A204.1 (cell line): ENCODE data around the gene PNMT.
"Not testable (repeated sequence)": the region's sequence is repeated elsewhere in the genome, so short reads cannot be mapped to it uniquely, and the experiment has no call there.

Experiments
- FAIRE-seq: peaks from 2 replicates; lab custom pipeline; 2012; peaks lifted over from hg19 to GRCh38; lab: Jason Lieb, UNC

PNMT gene

DNA sequence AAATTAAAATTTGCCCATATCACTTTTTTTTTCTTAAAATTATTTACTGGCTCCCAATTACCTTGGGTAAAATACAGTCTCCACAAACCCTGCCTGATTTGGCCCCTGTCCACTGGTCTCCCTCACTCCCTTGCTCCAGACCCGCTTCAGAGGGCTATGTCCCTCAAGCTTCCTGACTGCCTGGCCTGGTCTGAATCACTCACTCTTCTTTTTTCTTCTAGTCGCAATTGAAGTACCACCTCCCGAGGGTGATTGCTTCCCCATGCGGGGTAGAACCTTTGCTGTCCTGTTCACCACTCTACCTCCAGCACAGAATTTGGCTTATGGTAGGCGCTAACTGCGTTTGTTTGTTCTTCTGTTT is 20.2 kb downstream of the PNMT start:
- FAIRE-seq, result no peak

DNA sequence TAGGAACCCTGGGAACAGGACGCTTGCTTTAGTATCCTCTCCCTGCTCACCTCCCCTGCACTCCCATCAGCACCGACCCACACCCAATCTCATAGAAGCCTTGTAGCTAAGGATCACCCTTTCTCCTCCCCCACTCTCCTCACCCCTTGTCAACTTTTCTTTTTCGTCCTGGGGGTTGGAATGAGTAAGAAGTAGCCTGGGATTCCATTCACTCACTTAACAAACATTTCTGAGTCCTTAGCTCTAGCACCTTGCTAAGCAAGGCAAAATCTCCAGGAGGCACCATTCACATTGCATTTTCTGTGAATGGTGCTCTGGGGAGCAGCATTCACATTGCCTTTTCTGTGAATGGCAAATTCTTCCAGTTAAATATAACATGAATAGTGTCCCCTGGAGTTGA is 20.7 kb downstream of the PNMT start:
- no peak for FAIRE-seq

DNA sequence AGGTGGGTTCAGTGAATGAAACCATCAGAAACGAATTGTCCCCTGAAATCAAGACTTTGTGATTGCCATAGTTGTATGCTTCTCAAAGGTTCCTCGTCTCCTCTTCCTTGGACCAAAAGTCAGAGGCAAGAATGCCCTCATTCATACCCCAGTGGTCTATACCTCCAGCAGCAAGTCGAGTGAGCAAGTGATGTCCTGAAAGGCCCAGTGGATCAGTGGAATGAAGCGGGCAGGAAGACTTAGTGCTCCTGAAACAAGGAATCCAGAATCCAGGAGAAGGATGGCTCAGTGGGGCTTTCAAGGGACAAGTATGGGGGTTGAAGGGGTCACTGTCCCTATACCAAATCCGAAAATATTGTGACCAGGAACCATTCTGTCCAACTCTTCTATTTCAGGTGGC is 26.3 kb downstream of the PNMT start:
- no peak for FAIRE-seq

DNA sequence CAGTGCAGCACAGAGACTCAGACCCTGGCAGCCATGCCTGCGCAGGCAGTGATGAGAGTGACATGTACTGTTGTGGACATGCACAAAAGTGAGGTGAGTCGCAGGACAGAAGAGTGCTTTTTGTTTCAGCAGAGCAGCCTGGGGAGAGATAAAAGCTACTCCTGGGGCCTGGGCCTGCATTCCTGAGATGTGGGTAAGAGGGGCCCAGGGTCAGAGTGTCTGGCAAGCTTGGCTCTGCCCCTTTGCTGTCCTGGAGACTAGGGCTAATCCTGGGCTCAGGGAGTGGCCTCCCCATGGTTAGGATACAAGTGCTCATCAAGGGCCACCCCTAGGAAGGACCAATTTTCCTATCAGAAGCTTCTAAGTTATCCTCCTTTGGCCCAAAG is 26.8 kb downstream of the PNMT start:
- no peak for FAIRE-seq

DNA sequence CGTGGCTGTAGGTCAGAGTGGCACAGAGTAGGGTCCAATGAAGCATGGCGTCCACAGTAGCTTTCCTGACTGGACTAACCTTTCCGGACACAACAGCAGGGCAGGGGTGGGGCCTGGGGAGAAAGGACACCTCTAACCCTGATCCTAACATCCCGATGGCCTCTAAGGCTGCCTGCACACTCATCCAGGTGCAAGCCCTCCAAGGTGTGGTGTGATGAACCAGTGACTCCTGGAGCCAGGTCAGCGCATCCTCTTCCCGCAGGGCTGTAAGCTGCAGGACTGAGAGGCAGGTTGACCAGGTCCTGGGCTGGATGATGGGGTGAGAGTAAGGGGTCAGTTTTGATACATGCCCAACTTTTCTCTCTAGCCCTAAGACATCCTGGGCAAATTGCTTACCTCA is 28.5 kb downstream of the PNMT start:
- no peak for FAIRE-seq

DNA sequence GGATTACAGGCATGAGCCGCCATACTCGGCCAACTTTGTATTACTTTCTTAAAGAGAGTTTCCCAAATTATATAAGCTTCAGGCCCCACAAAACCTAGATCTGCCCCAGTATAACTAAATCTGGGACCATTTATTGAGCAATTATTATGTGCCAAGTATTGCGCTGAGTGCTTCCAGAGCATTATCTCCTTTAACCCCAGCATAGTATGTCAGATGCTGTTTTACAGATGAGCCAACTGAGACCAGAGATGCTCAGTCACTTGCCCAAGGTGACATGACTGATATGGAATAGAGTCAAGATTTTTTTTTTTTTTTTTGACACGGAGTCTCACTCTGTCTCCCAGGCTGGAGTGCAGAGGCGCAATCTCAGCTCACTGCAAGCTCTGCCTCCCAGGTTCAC is 29.7 kb downstream of the PNMT start:
- FAIRE-seq, result no peak

DNA sequence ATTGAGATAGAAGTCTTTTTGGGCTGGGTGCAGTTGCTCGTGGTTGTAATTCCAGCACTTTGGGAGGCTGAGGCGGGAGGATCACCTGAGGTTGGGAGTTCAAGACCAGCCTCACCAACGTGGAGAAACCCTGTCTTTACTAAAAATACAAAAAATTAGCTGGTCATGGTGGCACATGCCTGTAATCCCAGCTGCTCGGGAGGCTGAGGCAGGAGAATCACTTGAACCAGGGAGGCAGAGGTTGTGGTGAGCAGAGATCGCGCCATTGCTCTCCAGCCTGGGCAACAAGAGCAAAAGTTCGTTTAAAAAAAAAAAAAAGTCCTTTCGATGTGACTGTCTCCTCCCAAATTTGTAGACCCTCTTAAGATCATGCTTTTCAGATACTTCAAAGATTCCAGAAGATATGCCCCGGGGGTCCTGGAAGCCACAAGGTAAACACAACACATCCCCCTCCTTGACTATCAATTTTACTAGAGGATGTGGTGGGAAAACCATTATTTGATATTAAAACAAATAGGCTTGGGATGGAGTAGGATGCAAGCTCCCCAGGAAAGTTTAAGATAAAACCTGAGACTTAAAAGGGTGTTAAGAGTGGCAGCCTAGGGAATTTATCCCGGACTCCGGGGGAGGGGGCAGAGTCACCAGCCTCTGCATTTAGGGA is 31.0 kb downstream of the PNMT start:
- FAIRE-seq, result not testable (repeated sequence)

DNA sequence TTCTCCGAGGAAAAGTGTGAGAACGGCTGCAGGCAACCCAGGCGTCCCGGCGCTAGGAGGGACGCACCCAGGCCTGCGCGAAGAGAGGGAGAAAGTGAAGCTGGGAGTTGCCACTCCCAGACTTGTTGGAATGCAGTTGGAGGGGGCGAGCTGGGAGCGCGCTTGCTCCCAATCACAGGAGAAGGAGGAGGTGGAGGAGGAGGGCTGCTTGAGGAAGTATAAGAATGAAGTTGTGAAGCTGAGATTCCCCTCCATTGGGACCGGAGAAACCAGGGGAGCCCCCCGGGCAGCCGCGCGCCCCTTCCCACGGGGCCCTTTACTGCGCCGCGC is 31.5 kb downstream of the PNMT start, which contains the start of gene ERBB2:
TSS of gene ERBB2 (plus strand) at position 247 of the 330 bp plus-strand sequence. CDS start 175 bp downstream, outside the sequence.
- peak; percentile 65 for FAIRE-seq

DNA sequence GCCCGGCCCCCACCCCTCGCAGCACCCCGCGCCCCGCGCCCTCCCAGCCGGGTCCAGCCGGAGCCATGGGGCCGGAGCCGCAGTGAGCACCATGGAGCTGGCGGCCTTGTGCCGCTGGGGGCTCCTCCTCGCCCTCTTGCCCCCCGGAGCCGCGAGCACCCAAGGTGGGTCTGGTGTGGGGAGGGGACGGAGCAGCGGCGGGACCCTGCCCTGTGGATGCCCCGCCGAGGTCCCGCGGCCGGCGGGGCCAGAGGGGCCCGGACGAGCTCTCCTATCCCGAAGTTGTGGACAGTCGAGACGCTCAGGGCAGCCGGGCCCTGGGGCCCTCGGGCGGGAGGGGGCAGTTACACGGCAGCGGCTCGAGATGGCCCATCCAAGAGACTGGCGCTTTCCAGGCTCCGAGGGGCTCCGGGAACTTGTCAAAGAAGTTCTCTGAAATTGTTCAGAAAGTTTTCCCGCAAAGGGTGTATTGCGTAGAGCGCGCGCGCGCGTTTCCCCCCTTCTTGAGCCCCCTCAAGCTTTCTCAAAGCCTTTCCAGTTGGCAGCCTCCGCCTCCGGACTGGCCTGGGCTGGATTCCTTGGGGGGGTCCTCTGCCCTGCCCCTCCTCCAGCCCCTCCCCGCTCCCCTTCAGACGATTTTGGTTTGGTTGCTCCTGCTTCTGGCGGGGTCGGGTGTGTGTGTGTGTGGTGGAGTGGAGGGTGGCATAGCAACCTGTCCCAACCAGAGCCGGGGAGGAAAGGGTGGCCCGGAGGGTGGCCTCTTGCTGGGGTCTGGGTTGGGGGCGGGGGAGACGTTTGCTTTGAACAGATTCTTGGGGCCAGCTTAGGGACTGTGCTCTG is 32.1 kb downstream of the PNMT start:
- FAIRE-seq, result no peak

DNA sequence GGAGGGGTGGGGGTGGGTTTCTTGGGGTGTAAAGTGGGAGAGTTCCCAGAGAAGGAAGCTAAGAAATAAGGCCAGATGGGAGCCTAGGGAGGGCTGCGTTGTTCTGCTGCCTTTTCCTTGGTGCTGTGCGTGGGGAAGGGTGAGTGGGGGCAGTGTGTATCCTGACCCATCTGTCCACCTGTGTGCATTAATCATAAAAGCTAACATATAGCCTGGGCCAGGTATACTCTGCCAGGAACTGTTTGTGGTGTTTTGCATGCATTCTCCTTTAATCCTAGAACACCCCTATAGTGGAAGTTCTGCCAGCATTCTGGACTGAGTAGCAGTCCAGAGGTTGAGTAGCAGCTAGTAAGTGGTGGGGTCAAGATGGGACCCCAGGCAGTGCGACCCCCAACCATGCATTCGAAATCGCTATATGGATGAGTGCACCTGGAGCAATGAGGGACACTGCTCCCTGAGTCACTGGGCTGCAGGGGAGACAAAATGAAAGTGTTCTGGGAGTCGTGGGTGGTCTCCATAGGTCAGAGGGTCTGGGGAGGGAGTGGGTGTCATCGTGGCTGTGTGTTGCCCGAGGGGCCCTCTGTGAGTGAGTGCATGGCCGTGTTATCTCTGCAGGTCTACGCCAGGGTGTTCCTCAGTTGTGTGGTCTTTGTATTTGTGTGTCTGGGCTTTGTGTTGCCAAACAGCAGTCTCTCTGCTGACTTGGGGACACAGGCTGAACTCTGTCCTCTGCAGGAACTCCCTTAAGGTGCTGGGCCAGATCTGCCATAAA is 32.9 kb downstream of the PNMT start:
- no peak for FAIRE-seq

DNA sequence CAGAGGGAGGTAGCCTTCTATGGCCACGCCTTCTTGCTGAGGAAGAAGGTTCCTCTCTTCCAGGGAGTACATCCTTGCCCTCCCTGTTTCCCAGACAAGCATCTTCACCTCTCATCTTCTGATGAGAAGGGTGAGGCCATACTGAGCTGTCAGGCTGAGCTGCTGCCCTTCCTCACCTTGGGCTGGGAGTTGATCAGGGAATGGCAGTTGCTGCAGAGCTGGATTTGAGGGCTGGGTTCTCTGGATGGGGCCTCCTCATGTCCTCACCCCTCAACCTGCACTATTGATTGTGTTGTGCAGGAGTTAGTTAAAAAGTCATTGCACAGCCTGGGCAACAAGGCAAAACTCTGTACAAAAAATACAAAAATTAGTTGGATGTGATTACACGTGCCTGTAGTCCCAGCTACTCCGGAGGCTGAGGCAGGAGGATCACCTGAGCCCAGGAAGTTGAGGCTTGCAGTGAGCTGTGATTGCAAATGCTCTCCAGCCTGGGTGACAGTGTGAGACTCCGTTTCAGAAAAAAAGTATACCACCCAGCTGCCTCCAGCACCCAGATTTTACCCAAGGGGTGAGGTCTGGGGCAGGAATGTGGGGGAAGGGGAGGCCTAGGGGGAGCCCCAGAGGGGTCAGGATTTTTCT is 33.6 kb downstream of the PNMT start:
- no peak for FAIRE-seq

DNA sequence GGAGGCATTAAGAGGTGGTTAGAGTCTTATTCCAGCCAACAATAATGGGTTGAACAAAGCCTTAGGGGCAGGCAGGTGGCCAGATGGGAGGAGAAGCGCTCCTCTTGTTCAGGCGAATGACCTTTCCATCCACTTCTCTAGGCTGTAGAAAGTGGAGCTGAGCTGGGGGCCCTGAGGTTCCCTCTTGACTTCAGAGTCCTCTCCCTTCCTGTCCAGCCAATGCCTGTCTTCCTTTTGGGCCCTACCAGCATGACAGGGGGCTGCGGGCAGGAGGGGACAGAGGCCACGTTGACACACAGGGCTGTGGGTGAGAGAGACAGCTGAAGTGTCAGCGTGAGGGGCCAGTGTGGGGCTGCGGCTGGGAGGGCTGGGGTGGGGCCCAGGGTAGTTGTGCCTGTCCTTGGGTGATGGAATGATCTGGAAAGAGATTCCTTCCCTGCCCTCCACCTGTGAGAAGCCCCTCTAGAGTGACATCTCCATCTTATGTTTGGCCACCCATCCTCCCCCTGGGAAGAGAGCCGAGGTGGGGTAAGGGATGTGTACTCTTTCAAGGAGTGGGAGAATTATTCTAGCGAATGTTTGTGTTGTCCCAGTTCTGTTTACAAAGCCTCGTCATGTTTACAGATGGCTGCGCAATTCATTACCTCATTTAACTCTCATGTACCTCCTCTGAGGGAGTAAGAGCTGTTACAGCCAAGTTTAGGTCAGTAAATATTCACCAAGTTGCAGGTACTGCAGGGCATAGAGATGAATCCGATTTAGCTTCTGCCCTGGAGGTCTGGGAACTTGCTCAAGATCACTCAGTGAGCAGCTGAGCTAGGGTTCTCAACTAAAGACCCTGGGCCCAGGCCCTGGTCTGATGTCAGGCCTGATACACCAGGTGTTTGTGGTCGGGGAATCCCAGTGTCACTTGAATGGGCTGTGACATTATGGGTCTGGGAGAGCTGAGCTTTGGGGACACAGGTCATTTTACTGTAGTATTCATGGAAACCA is 34.9 kb downstream of the PNMT start:
- no peak for FAIRE-seq

DNA sequence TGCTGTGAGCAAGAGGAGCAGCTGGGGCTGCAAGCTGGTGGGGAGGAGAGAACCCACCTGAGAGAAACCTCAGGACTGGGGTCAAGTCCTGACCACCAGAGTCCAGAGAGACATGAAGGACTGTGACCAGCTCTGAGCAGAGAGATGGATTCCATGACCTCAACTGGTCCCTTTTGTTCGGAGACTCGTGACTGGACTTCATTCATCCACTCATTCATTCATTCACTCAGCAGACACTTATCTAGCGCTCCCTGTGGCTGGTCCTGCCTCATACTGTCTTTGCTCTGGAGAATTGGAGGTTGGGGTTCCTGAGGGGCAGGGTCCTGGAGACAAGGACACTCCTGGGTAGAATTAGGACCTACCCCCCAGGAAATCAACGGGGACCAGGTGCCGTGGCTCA is 35.7 kb downstream of the PNMT start:
- FAIRE-seq, result no peak

DNA sequence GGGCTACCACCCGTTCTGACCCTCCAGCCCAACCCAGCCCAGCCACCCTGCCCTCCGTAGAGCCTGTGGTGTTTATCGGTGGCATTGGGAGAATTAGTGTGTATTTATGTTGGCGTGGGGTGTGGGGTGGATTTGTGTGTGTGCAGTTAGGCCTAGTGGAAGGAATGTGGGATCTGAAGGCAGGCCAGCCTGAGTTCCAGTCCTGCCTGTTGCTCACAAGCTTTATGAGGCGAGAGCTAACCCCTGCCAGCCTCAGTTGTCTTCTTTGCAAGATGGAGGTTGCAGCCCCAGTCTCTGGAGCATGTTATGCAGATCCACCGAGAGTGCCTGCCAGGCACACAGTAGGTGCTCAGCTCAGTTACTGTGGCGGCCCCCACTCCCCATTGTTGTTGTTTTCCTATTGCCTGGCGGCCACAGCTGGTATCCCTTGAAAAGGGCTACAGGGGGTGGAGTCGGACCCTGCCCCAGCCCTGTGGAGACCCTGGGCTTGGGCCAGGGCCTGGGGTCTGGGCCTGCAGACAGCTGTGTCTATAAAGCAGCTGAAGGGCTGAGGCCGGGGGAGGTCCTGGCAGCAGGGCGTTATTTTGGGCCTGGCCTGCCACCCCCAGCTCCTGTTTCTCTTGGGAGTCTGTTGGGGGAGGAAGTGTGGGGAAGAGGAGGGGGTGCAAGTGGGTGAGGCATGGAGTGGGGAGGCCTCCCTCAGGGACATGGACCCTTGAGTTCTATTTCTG is 36.7 kb downstream of the PNMT start:
- FAIRE-seq, result no peak

DNA sequence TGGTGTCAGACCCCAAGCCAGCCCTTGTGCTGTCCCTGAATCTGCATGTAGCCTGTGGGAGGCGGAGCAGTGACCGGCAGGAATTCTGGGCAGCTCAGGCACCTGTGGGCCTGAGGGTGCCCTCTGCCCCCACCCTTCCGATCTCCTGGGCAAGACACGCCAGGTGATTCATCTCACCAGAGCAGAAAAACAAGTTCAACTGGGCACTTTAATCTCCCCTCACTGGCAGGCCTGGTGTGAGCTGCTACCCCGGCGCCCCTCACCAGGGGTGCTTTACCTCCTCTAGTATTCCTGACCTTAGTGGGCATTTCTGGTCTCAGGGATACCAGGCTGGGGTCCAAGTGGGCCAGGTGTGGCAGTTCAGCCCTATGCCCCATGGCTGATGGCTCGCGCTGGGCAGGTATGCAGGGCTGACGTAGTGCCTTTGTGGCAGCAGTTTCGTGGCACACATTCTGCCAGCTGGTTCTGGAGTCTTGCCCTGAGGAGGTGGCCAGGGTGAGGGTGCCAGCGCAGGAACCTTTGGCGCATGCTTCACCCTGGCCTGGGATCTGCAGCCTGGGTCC is 37.6 kb downstream of the PNMT start:
- no peak for FAIRE-seq

DNA sequence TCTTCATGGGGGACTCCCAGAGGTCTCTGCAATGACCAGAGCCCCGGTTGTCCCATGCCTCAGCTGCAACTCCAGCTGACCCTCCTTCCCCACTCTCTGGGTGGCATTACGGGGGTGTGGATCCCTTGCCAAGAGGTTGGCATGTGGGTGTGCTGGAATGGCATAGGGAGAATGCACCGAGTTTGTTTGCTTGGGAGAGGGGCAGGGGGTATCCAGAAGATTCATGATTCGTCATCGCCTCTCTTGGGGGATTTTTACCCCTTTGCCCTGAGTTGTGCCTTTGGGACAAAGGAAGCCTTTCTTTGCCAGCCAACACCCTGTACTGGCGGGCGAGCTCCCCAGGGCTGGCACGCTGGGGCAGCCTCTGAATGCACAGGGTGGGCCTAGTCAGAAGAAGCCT is 38.1 kb downstream of the PNMT start:
- FAIRE-seq, result no peak

DNA sequence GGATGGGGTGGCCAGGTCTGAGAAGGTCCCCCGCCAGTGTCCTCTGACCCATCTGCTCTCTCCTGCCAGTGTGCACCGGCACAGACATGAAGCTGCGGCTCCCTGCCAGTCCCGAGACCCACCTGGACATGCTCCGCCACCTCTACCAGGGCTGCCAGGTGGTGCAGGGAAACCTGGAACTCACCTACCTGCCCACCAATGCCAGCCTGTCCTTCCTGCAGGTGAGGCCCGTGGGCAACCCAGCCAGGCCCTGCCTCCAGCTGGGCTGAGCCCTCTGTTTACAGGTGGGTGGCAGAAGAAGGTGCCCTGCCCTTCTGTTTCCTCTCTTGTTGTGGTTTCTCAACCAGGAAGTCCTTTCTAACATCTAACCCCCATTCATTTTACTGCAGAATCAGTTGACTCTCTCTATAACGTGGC is 38.7 kb downstream of the PNMT start:
- FAIRE-seq, result no peak

DNA sequence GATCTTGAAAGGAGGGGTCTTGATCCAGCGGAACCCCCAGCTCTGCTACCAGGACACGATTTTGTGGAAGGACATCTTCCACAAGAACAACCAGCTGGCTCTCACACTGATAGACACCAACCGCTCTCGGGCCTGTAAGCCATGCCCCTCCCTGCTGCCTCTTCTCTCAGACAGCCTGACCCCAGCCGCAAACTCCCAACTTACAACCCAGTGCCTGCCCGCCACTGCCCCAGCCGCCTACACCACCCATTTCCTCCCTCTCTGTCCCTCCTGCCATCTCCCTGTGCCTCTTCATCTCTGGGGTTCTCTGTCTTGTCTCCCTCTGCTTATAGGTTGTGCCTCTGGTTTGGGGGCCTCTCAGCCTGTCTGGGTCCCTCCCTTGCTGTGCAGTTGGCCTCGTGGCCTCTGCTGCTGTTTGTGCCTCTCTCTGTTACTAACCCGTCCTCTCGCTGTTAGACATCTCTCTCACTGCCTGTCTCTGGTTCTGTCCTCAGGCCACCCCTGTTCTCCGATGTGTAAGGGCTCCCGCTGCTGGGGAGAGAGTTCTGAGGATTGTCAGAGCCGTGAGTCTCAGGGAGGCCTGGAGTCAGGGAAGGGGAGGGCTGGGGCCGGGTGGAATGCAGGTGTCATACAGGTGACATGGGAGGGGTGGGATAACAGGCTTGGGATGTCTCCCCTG is 41.2 kb downstream of the PNMT start:
- no peak for FAIRE-seq

DNA sequence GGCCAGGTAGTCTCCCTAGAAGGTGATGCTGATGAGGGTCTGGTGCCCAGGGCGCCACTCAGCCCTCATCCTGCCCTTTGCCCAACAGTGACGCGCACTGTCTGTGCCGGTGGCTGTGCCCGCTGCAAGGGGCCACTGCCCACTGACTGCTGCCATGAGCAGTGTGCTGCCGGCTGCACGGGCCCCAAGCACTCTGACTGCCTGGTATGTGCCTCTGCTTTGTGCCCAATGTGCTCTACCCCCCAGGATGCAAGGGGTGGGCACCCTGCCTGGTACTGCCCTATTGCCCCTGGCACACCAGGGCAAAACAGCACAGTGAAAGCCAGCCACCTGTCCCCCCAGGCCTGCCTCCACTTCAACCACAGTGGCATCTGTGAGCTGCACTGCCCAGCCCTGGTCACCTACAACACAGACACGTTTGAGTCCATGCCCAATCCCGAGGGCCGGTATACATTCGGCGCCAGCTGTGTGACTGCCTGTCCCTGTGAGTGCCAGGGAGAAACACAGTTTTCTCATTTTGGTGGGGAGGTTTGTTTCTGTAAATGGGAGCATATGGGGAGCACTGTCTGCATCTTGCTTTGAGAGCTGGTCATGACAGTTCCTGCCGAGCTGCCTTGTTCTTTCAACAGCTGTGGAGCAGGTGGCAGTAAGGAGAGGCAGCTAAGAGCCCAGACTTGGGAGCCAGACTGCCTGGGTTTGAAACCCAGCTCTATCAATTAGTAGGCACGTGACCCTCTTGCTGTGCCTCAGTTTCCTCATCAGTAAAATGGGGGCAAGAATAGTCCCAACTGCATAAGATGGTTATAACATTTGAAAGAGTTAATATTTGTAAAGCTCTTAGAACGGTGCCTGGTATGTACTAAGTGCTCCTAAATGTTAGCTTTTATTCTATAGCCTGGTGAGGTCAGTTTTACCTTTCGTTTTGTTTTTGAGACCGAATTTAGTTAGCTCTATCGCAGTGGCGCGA is 42.0 kb downstream of the PNMT start:
- no peak for FAIRE-seq
